PC-3 (cell line): ENCODE measurements around the gene FADS1.

Experiments used
- CTCF ChIP-seq: fragments of 300-600 bp; sonication (generic); conservative IDR thresholded peaks from 2 replicates; pipeline ENCODE4 v1.5.1; 2017; ENCODE audit warnings: antibody characterized with exemption, low read depth, mild to moderate bottlenecking, low read length
- EZH2 ChIP-seq: fragments of 300-600 bp; sonication (generic); IDR thresholded peaks from one replicate; pipeline ENCODE4 v1.6.1; 2017; ENCODE audit warnings: antibody characterized with exemption, mild to moderate bottlenecking, low read length; ENCODE audit not compliant: unreplicated experiment
- EZH2phosphoT487 ChIP-seq: fragments of 300-600 bp; sonication (generic); IDR thresholded peaks from 2 replicates; pipeline ENCODE4 v1.6.1; 2018; ENCODE audit warnings: mild to moderate bottlenecking, antibody characterized with exemption, low read length, borderline replicate concordance

- no peak for TF ChIP-seq CTCF
- TF ChIP-seq EZH2, result no peak
- TF ChIP-seq EZH2phosphoT487, result no peak
Observed at GRCh38 chr11:61836193-61836592, 19.4 kb upstream of the FADS1 start.
